Measurements from ENCODE around the gene SLC9A8. TPM values are rescaled to one million over a fixed set of nuclear protein-coding genes. Genes with fewer than 3 reads are reported as not detected.

SLC9A8 gene
- total RNA-seq, 1 experiment from 2014 or later = 6.5 TPM

GRCh38 chr20:49891476-49892110 lies 79.0 kb downstream of the SLC9A8 start:
- Mint-ChIP-seq H3K27ac (no peak overlapping the region), H3K9me3 (no peaks in the 10 kb centered on the region), H3K27me3 (ENCODE audit: low read depth) (no peaks in the 10 kb centered on the region), H3K36me3 (no peaks in the 10 kb centered on the region), H3K4me1 (peaks cover 34% of the 10 kb centered on the region), H3K4me3 (no peak overlapping the region)
- ChIA-PET CTCF (interaction anchor here (0.6 to 4.3 kb wide), 12 partner anchors 19 to 697 kb away, joined by 3 to 31 read pairs (median 6); no protein-coding TSS in a partner anchor), POLR2A (no interaction called here)
- TF ChIP-seq JAZF1 (CRISPR knock-in tag; IDR thresholded peaks at IDR 0.05) (no peak), CREM (CRISPR knock-in tag; IDR thresholded peaks at IDR 0.05) (no peak), GTF2I (CRISPR knock-in tag; conservative IDR thresholded peaks at IDR 0.05) (no peak), FOXK1 (CRISPR knock-in tag; IDR thresholded peaks at IDR 0.05) (no peak), FOXP1 (CRISPR knock-in tag; IDR thresholded peaks at IDR 0.05; ENCODE audit: borderline replicate concordance) (no peak), CBFB (CRISPR knock-in tag; IDR thresholded peaks at IDR 0.05; ENCODE audit: low read depth) (no peak)
- TF ChIP-seq, protein P1, sequence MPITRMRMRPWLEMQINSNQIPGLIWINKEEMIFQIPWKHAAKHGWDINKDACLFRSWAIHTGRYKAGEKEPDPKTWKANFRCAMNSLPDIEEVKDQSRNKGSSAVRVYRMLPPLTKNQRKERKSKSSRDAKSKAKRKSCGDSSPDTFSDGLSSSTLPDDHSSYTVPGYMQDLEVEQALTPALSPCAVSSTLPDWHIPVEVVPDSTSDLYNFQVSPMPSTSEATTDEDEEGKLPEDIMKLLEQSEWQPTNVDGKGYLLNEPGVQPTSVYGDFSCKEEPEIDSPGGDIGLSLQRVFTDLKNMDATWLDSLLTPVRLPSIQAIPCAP (CRISPR knock-in tag; IDR thresholded peaks at IDR 0.05) = no peak
- DNase-seq (ENCODE audit: low spot score) (no peak), ATAC-seq (no peak)

- no peak overlapping the region for H3K4me3 Mint-ChIP-seq
- no peak for ATAC-seq
- no peak for DNase-seq (ENCODE audit: low spot score)
- peaks cover 34% of the 10 kb centered on the region for H3K4me1 Mint-ChIP-seq
- CTCF ChIA-PET = interaction anchor here (0.7 to 4.3 kb wide), 5 partner anchors 18 to 350 kb away, joined by 3 to 31 read pairs (median 4); no protein-coding TSS in a partner anchor
- POLR2A ChIA-PET = no interaction called here
- H3K27ac Mint-ChIP-seq = no peak overlapping the region
- TF ChIP-seq ZNF512 (CRISPR knock-in tag; IDR thresholded peaks at IDR 0.05; ENCODE audit: borderline replicate concordance) (no peak), IRF2 (CRISPR knock-in tag; IDR thresholded peaks at IDR 0.05; ENCODE audit: borderline replicate concordance, low read depth) (no peak), JUN (CRISPR knock-in tag; IDR thresholded peaks at IDR 0.05) (no peak), GTF2I (CRISPR knock-in tag; conservative IDR thresholded peaks at IDR 0.05) (no peak), RELA (CRISPR knock-in tag; IDR thresholded peaks at IDR 0.05; ENCODE audit: borderline replicate concordance) (no peak), ERG (CRISPR knock-in tag; IDR thresholded peaks at IDR 0.05) (no peak), KAT7 (CRISPR knock-in tag; IDR thresholded peaks at IDR 0.05; ENCODE audit: borderline replicate concordance) (no peak)
- TF ChIP-seq, protein P2, sequence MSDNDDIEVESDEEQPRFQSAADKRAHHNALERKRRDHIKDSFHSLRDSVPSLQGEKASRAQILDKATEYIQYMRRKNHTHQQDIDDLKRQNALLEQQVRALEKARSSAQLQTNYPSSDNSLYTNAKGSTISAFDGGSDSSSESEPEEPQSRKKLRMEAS (CRISPR knock-in tag; IDR thresholded peaks at IDR 0.05) = no peak
- TF ChIP-seq, protein P1 (CRISPR knock-in tag; IDR thresholded peaks at IDR 0.05) = no peak
- TF ChIP-seq, protein P3, sequence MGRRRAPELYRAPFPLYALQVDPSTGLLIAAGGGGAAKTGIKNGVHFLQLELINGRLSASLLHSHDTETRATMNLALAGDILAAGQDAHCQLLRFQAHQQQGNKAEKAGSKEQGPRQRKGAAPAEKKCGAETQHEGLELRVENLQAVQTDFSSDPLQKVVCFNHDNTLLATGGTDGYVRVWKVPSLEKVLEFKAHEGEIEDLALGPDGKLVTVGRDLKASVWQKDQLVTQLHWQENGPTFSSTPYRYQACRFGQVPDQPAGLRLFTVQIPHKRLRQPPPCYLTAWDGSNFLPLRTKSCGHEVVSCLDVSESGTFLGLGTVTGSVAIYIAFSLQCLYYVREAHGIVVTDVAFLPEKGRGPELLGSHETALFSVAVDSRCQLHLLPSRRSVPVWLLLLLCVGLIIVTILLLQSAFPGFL (CRISPR knock-in tag; IDR thresholded peaks at IDR 0.05; ENCODE audit: borderline replicate concordance) = no peak
- TF ChIP-seq, protein P4, sequence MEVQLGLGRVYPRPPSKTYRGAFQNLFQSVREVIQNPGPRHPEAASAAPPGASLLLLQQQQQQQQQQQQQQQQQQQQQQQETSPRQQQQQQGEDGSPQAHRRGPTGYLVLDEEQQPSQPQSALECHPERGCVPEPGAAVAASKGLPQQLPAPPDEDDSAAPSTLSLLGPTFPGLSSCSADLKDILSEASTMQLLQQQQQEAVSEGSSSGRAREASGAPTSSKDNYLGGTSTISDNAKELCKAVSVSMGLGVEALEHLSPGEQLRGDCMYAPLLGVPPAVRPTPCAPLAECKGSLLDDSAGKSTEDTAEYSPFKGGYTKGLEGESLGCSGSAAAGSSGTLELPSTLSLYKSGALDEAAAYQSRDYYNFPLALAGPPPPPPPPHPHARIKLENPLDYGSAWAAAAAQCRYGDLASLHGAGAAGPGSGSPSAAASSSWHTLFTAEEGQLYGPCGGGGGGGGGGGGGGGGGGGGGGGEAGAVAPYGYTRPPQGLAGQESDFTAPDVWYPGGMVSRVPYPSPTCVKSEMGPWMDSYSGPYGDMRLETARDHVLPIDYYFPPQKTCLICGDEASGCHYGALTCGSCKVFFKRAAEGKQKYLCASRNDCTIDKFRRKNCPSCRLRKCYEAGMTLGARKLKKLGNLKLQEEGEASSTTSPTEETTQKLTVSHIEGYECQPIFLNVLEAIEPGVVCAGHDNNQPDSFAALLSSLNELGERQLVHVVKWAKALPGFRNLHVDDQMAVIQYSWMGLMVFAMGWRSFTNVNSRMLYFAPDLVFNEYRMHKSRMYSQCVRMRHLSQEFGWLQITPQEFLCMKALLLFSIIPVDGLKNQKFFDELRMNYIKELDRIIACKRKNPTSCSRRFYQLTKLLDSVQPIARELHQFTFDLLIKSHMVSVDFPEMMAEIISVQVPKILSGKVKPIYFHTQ (CRISPR knock-in tag; IDR thresholded peaks at IDR 0.05) = no peak
- TF ChIP-seq, protein P5, sequence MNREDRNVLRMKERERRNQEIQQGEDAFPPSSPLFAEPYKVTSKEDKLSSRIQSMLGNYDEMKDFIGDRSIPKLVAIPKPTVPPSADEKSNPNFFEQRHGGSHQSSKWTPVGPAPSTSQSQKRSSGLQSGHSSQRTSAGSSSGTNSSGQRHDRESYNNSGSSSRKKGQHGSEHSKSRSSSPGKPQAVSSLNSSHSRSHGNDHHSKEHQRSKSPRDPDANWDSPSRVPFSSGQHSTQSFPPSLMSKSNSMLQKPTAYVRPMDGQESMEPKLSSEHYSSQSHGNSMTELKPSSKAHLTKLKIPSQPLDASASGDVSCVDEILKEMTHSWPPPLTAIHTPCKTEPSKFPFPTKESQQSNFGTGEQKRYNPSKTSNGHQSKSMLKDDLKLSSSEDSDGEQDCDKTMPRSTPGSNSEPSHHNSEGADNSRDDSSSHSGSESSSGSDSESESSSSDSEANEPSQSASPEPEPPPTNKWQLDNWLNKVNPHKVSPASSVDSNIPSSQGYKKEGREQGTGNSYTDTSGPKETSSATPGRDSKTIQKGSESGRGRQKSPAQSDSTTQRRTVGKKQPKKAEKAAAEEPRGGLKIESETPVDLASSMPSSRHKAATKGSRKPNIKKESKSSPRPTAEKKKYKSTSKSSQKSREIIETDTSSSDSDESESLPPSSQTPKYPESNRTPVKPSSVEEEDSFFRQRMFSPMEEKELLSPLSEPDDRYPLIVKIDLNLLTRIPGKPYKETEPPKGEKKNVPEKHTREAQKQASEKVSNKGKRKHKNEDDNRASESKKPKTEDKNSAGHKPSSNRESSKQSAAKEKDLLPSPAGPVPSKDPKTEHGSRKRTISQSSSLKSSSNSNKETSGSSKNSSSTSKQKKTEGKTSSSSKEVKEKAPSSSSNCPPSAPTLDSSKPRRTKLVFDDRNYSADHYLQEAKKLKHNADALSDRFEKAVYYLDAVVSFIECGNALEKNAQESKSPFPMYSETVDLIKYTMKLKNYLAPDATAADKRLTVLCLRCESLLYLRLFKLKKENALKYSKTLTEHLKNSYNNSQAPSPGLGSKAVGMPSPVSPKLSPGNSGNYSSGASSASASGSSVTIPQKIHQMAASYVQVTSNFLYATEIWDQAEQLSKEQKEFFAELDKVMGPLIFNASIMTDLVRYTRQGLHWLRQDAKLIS (CRISPR knock-in tag; IDR thresholded peaks at IDR 0.05; ENCODE audit: borderline replicate concordance) = no peak
- no peaks in the 10 kb centered on the region for H3K9me3 Mint-ChIP-seq
- H3K27me3 Mint-ChIP-seq (ENCODE audit: low read depth) = no peaks in the 10 kb centered on the region
- no peaks in the 10 kb centered on the region for H3K36me3 Mint-ChIP-seq
Measured at GRCh38 chr20:49892260-49892659, 79.6 kb downstream of the SLC9A8 start.
